Thoracic aorta (tissue), 2 donors: ENCODE results near the gene IRF2BP2. TPM values are rescaled to one million over a fixed set of nuclear protein-coding genes. Genes with fewer than 3 reads are reported as not detected.

Experiments used
- ATAC-seq: fragments of 150-250 bp; one replicate; pipeline ENCODE4 v1.8.0; 2017; ENCODE audit warnings: low read depth; ENCODE audit not compliant: insufficient number of reproducible peaks, low FRiP score
- DNase-seq: peaks from one replicate; pipeline ENCODE4 v3.0.0-alpha.2; 2020; ENCODE audit warnings: low spot score
- H3K27ac ChIP-seq, 2 donors: fragments of 200-600 bp; sonication (generic); 1 replicate in 1 of 2; 2 replicates in 1 of 2; pipeline ENCODE4 v1.5.1; 2016; ENCODE audit warnings: mild to moderate bottlenecking in 2 of 2, moderate library complexity in 2 of 2
- H3K27me3 ChIP-seq: fragments of 200-600 bp; sonication (generic); replicated peaks from 2 replicates; pipeline ENCODE4 v1.6.0; 2016; ENCODE audit warnings: mild to moderate bottlenecking; ENCODE audit not compliant: insufficient read depth
- H3K36me3 ChIP-seq: fragments of 200-600 bp; sonication (generic); one replicate; pipeline ENCODE4 v1.5.1; 2016
- H3K4me1 ChIP-seq, 2 donors: fragments of 200-600 bp; sonication (generic); 1 replicate in 1 of 2; 2 replicates in 1 of 2; pipeline versions ENCODE4 v1.5.1 to v1.6.0; 2016; ENCODE audit warnings: low read depth in 2 of 2, mild to moderate bottlenecking in 1 of 2; ENCODE audit not compliant: control insufficient read depth in 1 of 2
- H3K4me3 ChIP-seq: fragments of 200-600 bp; sonication (generic); 2 replicates; pipeline ENCODE4 v1.5.1; 2016; ENCODE audit warnings: mild to moderate bottlenecking
- H3K9me3 ChIP-seq: fragments of 200-600 bp; sonication (generic); 2 replicates; pipeline ENCODE4 v1.5.1; 2016
- CTCF ChIP-seq: fragments of 200-600 bp; sonication (generic); IDR thresholded peaks from one replicate; pipeline ENCODE4 v1.5.1; 2019; ENCODE audit warnings: antibody characterized with exemption
- total RNA-seq, 2 donors: library from RNA; depleted of rRNA; stranded (reverse); fragments of >200 nt; gene quantifications; one replicate each; pipeline versions ENCODE4 v1.1.0 to v1.2.3, GENCODE V29; 2016

IRF2BP2 gene
- total RNA-seq, 2 donors from 2014 or later = 114 to 175 TPM

GRCh38 chr1:234620272-234621126 lies 10.5 kb upstream of the IRF2BP2 start:
- Histone ChIP-seq H3K36me3 (no peaks in the 10 kb centered on the region), H3K4me1 (peaks cover 27 to 54% of the 10 kb centered on the region in 2 donors), H3K27ac (no peak overlapping the region), H3K9me3 (no peaks in the 10 kb centered on the region), H3K27me3 (no peaks in the 10 kb centered on the region), H3K4me3 (no peak overlapping the region)
- no peak for TF ChIP-seq CTCF
- DNase-seq (no peak), ATAC-seq (no peak)

- Histone ChIP-seq H3K4me1 (peaks cover 25 to 52% of the 10 kb centered on the region in 2 donors), H3K4me3 (no peak overlapping the region), H3K27ac (no peak overlapping the region), H3K36me3 (no peaks in the 10 kb centered on the region), H3K9me3 (no peaks in the 10 kb centered on the region), H3K27me3 (no peaks in the 10 kb centered on the region)
- no peak for ATAC-seq
- no peak for TF ChIP-seq CTCF
- no peak for DNase-seq
Measured at GRCh38 chr1:234619794-234620247, 9.8 kb upstream of the IRF2BP2 start.

GRCh38 chr1:234619071-234619480 lies 9.1 kb upstream of the IRF2BP2 start:
- no peak for DNase-seq
- no peak overlapping the region for H3K4me3 ChIP-seq
- no peaks in the 10 kb centered on the region for H3K27me3 ChIP-seq
- peaks cover 26 to 52% of the 10 kb centered on the region in 2 donors for H3K4me1 ChIP-seq
- no peaks in the 10 kb centered on the region for H3K36me3 ChIP-seq
- no peak for ATAC-seq
- peak overlapping the region; percentile 75 to 78 for H3K27ac ChIP-seq
- no peaks in the 10 kb centered on the region for H3K9me3 ChIP-seq
- TF ChIP-seq CTCF = no peak

GRCh38 chr1:234618737-234619049 lies 8.7 kb upstream of the IRF2BP2 start:
- H3K27me3 ChIP-seq = no peaks in the 10 kb centered on the region
- ATAC-seq (no peak), DNase-seq (no peak)
- peaks cover 27 to 52% of the 10 kb centered on the region in 2 donors for H3K4me1 ChIP-seq
- H3K36me3 ChIP-seq = no peaks in the 10 kb centered on the region
- peak overlapping the region; percentile 21 for H3K4me3 ChIP-seq
- H3K27ac ChIP-seq = peak overlapping the region; percentile 75 to 78
- H3K9me3 ChIP-seq = no peaks in the 10 kb centered on the region
- TF ChIP-seq CTCF = no peak

- DNase-seq (no peak), ATAC-seq (no peak)
- H3K27me3 ChIP-seq = no peaks in the 10 kb centered on the region
- H3K4me3 ChIP-seq = peak overlapping the region; percentile 21
- peaks cover 31 to 58% of the 10 kb centered on the region in 2 donors for H3K4me1 ChIP-seq
- peak overlapping the region; percentile 75 to 78 for H3K27ac ChIP-seq
- H3K36me3 ChIP-seq = no peaks in the 10 kb centered on the region
- H3K9me3 ChIP-seq = no peaks in the 10 kb centered on the region
- TF ChIP-seq CTCF = no peak
Measured at GRCh38 chr1:234617986-234618736, 8.2 kb upstream of the IRF2BP2 start.
